SH-SY5Y (cell line): ENCODE results near the gene HNF4A.

Experiments
- GATA2 ChIP-seq: IDR thresholded peaks from 2 replicates; pipeline ENCODE4 v1.6.1; 2011; ENCODE audit warnings: mild to moderate bottlenecking, low read depth, low read length
- GATA3 ChIP-seq: IDR thresholded peaks from 2 replicates; pipeline ENCODE4 v1.6.1; 2011; ENCODE audit warnings: low read depth, mild to moderate bottlenecking, low read length, moderate library complexity

Gene HNF4A

DNA sequence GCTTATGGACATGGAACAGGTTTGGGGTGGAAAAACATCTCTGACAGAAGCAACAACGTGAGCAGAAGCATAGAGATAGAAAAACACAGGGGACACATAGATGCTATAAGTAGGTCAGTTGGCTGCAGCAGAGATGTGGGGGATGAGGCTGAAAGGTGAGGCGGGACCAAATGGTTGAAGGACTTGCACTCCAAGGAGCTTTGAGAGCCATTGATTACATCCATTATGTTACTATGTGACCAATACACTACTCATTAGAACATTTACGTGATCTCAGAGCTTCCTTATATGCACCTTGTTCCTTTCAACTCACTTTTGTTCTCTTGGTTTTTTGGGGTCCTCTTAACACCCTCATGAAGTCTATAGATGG, 72.3 kb downstream of the HNF4A start:
- TF ChIP-seq GATA3 (no peak), GATA2 (no peak)

DNA sequence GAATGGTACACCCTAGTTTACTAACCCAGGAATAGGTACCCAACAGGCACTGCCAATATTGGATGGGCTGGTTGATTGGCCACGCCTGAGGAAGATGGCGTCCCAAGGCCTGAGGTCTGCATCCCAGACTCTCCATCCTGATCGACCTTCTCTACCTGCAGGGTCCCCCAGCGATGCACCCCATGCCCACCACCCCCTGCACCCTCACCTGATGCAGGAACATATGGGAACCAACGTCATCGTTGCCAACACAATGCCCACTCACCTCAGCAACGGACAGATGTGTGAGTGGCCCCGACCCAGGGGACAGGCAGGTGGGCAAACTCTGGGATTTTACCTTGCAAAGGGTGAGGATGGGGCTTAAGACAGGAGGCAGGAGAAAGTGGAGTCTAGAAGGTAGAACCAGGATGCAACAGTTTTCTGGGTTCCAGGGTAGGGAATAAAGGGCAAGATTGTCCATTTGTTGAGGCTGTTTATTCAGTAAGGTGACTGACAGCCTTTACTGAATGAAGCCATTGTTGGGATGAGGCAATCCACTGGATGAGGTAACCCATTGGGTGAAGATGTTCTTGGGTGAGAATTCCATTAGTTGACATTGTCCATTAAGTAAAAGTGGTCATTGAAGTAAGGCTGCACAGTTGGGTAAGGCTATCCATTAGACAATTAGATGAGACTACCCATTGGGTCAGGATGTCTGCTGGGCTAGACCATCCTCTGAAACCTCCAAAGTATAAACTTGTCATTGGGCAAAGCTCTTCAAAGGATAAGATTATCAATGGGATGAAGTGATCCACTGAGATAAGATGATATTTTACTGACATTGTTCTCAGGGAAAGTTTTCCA, 72.9 kb downstream of the HNF4A start:
- TF ChIP-seq GATA3 = no peak
- no peak for TF ChIP-seq GATA2

DNA sequence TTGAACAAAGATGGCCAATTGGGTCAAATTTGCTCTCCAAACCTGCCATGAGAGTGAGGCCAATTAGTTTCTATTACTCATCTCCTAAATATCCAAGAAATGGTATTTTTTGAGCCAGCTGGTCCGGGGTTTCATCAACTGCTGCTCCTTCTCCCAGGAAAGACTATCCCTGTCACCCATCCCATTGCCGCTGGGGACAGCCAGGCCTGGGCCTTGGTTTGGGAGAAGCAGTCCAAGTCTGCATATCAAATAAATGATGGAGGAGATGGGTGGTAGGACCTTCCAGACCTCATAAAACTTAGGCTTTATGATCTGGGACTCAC, 73.5 kb downstream of the HNF4A start:
- TF ChIP-seq GATA3 (no peak), GATA2 (no peak)

DNA sequence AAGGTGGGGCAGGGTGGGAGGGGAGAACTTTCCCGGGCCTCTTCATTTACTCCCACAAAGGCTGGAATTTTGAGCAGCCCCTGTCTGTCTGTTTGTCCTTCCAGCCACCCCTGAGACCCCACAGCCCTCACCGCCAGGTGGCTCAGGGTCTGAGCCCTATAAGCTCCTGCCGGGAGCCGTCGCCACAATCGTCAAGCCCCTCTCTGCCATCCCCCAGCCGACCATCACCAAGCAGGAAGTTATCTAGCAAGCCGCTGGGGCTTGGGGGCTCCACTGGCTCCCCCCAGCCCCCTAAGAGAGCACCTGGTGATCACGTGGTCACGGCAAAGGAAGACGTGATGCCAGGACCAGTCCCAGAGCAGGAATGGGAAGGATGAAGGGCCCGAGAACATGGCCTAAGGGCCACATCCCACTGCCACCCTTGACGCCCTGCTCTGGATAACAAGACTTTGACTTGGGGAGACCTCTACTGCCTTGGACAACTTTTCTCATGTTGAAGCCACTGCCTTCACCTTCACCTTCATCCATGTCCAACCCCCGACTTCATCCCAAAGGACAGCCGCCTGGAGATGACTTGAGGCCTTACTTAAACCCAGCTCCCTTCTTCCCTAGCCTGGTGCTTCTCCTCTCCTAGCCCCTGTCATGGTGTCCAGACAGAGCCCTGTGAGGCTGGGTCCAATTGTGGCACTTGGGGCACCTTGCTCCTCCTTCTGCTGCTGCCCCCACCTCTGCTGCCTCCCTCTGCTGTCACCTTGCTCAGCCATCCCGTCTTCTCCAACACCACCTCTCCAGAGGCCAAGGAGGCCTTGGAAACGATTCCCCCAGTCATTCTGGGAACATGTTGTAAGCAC, 74.1 kb downstream of the HNF4A start:
- TF ChIP-seq GATA3 (no peak), GATA2 (no peak)

DNA sequence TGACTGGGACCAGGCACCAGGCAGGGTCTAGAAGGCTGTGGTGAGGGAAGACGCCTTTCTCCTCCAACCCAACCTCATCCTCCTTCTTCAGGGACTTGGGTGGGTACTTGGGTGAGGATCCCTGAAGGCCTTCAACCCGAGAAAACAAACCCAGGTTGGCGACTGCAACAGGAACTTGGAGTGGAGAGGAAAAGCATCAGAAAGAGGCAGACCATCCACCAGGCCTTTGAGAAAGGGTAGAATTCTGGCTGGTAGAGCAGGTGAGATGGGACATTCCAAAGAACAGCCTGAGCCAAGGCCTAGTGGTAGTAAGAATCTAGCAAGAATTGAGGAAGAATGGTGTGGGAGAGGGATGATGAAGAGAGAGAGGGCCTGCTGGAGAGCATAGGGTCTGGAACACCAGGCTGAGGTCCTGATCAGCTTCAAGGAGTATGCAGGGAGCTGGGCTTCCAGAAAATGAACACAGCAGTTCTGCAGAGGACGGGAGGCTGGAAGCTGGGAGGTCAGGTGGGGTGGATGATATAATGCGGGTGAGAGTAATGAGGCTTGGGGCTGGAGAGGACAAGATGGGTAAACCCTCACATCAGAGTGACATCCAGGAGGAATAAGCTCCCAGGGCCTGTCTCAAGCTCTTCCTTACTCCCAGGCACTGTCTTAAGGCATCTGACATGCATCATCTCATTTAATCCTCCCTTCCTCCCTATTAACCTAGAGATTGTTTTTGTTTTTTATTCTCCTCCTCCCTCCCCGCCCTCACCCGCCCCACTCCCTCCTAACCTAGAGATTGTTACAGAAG, 75.0 kb downstream of the HNF4A start:
- TF ChIP-seq GATA3 (no peak), GATA2 (no peak)

- TF ChIP-seq GATA2 (no peak), GATA3 (no peak)
Observed at GRCh38 chr20:44431118-44431501, 75.6 kb downstream of the HNF4A start.

DNA sequence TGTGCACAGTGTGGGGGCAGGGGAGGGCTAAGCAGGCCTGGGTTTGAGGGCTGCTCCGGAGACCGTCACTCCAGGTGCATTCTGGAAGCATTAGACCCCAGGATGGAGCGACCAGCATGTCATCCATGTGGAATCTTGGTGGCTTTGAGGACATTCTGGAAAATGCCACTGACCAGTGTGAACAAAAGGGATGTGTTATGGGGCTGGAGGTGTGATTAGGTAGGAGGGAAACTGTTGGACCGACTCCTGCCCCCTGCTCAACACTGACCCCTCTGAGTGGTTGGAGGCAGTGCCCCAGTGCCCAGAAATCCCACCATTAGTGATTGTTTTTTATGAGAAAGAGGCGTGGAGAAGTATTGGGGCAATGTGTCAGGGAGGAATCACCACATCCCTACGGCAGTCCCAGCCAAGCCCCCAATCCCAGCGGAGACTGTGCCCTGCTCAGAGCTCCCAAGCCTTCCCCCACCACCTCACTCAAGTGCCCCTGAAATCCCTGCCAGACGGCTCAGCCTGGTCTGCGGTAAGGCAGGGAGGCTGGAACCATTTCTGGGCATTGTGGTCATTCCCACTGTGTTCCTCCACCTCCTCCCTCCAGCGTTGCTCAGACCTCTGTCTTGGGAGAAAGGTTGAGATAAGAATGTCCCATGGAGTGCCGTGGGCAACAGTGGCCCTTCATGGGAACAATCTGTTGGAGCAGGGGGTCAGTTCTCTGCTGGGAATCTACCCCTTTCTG, 76.2 kb downstream of the HNF4A start:
- TF ChIP-seq GATA2 (no peak), GATA3 (no peak)

- TF ChIP-seq GATA2 (no peak), GATA3 (no peak)
Observed at GRCh38 chr20:44432618-44433577, 77.4 kb downstream of the HNF4A start.

- TF ChIP-seq GATA3 (no peak), GATA2 (no peak)
Observed at GRCh38 chr20:44433751-44434538, 78.4 kb downstream of the HNF4A start.

DNA sequence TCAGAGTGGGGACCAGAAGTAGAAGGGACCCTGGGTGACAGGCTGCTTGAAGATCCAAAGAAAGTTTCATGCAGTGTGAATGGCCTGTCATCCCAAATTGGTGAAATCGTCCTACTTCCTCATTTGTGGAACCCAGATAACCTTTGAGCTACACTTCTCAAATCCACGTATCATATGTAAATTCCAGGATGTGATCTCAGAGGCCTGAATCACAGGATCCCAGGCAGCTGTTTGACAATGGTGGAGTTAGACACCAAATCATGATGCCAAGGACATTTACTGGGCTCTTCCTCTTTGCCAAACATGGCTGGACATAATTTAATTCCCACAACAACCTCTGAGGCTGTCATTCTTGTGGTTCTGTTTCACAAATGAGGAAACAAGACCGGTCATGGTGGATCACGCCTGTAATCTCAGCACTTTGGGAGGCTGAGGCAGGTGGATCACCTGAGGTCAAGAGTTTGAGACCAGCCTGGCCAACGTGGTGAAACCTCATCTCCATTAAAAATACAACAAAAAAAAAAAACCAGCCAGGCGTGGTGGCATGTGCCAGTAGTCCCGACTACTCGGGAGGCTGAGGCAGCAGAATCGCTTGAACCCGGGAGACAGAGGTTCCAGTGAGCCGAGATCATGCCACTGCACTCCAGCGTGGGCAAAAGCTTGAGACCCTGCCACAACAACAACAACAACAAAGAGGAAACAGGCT, 80.3 kb downstream of the HNF4A start:
- TF ChIP-seq GATA3 = no peak
- no peak for TF ChIP-seq GATA2

- TF ChIP-seq GATA3 = no peak
- no peak for TF ChIP-seq GATA2
Observed at GRCh38 chr20:44436393-44436792, 80.9 kb downstream of the HNF4A start.
